ENCODE measurements around the gene LRRC3C. TPM values are rescaled to one million over a fixed set of nuclear protein-coding genes. Genes with fewer than 3 reads are reported as not detected.
A peak's percentile ranks its signal among the peaks of the same experiment; 100 is the strongest.
"Not testable (repeated sequence)": the region's sequence is repeated elsewhere in the genome, so short reads cannot be mapped to it uniquely, and the experiment has no call there.

The LRRC3C gene
- total RNA-seq, 2 donors from 2014 or later = not detected

DNA sequence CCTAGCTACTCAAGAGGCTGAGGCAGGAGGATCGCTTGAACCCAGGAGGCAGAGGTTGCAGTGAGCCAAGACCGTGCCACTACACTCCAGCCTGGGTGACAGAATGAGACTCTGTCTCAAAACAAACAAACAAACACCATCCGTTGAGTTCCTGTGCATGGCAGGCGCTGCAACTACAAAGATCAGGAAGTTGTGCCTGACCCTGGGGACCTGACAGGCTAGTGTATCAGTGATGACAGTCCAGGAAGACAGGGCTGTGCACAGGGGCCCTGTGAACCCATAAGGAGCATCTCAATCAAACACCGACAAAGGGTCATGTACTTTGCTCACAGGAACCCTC, 20.9 kb downstream of the LRRC3C start:
- not testable (repeated sequence) for H3K4me3 Mint-ChIP-seq; H3K36me3 Mint-ChIP-seq; ATAC-seq; DNase-seq (ENCODE audit: low spot score); H3K9me3 Mint-ChIP-seq; H3K27me3 Mint-ChIP-seq
- H3K4me1 Mint-ChIP-seq (ENCODE audit: low read depth in 2 of 2) = peaks cover 4 to 11% of the 10 kb centered on the region in 2 donors
- H3K27ac Mint-ChIP-seq = peak overlapping the region in 1 of 2 donors; percentile 19

DNA sequence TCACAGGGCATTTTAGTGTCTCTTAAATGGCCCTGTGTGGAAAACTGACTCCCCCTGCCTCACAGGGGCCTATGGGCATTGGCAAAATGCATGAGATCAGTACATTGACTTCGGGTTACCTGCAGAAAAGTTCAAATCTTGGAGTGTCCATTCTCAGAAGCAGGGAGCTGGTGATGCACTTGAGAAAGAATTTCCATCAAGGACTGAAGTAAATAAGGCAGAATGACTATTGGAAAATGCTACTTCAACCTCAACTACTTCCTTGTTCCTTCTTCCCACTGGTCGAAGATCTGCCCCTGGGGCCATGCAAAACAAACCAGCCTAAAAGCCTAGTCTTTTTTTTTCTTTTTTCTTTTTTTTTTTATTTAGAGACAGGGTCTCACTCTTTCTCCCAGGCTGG, 21.5 kb downstream of the LRRC3C start:
- Mint-ChIP-seq H3K4me1 (ENCODE audit: low read depth in 2 of 2) (peaks cover 7 to 13% of the 10 kb centered on the region in 2 donors), H3K9me3 (no peaks in the 10 kb centered on the region), H3K27ac (no peak overlapping the region), H3K4me3 (no peak overlapping the region), H3K36me3 (no peaks in the 10 kb centered on the region), H3K27me3 (no peaks in the 10 kb centered on the region)
- no peak for ATAC-seq
- DNase-seq (ENCODE audit: low spot score) = no peak

DNA sequence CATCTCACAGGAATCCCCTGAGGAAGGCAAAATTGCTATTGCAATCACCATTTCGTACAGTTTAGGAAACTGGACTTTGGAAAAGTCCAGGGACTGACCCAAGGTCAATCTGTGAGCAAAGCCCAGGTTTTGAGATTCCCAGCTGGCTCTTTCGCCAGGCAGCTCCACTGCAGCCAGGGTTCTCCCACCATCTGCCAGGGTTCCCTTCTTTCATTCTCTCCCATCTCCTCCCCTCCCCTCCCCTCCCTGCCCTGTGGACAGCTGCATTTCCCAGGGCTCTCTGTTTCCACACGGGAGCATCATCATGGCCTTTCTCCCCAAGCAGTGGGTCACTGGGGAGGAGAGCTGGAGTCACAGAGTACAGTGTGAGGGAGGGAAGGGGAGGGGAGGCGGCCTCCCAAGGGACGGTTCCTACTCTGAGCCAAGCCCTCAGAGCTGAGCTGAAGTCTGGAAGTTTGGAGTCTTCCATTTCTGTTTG, 23.4 kb downstream of the LRRC3C start:
- no peak overlapping the region for H3K27ac Mint-ChIP-seq
- no peak for ATAC-seq
- peaks cover 7 to 13% of the 10 kb centered on the region in 2 donors for H3K4me1 Mint-ChIP-seq (ENCODE audit: low read depth in 2 of 2)
- no peak for DNase-seq (ENCODE audit: low spot score)
- H3K36me3 Mint-ChIP-seq = no peaks in the 10 kb centered on the region
- no peaks in the 10 kb centered on the region for H3K9me3 Mint-ChIP-seq
- no peak overlapping the region for H3K4me3 Mint-ChIP-seq
- H3K27me3 Mint-ChIP-seq = no peaks in the 10 kb centered on the region

DNA sequence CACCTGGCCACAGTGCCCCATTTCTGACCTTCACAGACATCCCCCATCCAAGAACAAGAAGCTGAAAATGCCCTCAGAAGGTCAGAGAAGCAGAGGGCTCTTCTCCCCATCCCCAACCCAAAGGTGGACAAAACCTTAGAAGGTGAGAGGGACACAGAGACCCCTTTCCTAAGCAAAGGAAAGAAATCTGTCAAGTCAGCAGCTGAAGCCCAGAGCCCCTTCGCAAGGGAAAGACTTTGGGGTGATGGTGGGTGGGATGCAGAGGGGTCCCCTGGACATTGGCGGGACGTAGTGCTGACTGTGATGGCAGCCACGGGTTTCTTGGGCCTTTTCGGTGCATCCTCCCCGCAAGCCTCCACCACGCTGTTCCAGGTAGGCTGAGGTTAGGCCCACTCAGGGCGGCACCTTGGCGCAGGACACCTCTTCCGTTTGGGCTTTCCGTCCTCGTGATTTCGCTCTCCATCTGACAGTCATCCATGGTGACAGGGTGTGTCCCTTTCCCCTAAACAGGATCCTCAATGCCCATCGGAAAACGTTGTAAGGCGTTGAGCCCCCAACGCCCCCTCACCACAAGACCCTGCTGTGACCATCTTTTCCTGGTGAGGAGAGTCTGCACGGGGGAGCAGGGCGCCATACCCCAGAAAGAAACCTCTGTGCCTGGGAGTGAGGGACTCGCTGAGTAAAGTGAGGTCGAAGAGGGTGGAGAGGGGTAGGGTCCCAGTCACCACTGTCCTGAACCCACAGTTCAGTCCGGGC, 24.6 kb downstream of the LRRC3C start:
- no peak for DNase-seq (ENCODE audit: low spot score)
- no peak for ATAC-seq
- no peak overlapping the region for H3K27ac Mint-ChIP-seq
- no peaks in the 10 kb centered on the region for H3K9me3 Mint-ChIP-seq
- H3K36me3 Mint-ChIP-seq = no peaks in the 10 kb centered on the region
- H3K4me1 Mint-ChIP-seq (ENCODE audit: low read depth in 2 of 2) = peaks cover 7 to 13% of the 10 kb centered on the region in 2 donors
- no peaks in the 10 kb centered on the region for H3K27me3 Mint-ChIP-seq
- peak overlapping the region; percentile 32 for H3K4me3 Mint-ChIP-seq

DNA sequence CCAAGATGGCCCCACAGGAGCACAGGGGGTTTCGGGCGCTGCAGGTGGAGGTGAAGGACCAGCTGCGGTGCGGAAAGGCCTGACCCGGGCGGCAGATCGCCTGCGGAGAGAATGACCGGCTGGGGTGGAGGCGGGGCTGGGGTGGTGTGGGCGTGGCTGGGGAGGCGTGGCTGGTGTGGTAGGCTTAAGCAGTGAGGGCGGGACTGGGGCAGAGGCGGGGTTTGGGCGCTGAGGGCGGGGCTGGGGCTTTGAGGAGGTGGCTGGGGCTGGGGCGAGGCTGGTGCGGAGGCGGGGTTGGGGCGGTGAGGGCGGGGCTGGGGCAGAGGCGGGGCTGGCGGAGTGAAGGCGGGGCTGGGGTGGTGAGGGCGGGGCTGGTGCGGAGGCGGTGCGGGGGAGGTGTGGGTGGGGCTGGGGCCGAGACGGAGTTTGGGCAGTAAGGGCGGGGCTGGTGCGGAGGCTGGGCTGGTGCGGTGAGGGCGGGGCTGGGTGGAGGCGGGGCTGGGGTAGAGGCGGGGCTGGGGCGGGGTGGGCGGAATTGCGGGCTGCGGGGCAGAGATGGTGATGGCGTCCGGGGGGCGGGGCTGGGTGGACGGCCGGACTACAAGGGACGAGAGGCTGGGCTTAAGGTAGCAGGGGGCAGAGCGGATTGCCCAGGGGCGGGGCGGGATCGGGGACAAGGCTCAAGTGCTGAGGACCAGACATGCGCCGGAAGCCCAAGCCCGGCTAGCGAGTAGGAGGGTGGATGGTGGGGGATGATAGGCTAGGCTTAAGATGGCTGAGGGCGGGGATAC, 25.3 kb downstream of the LRRC3C start:
- ATAC-seq = peak; percentile 91 to 93
- Mint-ChIP-seq H3K27me3 (no peaks in the 10 kb centered on the region), H3K4me1 (ENCODE audit: low read depth in 2 of 2) (peaks cover 7 to 13% of the 10 kb centered on the region in 2 donors), H3K27ac (peak overlapping the region; percentile 57 to 59), H3K36me3 (no peaks in the 10 kb centered on the region), H3K9me3 (no peaks in the 10 kb centered on the region), H3K4me3 (peak overlapping the region; percentile 79)
- DNase-seq (ENCODE audit: low spot score) = peak; percentile 96

DNA sequence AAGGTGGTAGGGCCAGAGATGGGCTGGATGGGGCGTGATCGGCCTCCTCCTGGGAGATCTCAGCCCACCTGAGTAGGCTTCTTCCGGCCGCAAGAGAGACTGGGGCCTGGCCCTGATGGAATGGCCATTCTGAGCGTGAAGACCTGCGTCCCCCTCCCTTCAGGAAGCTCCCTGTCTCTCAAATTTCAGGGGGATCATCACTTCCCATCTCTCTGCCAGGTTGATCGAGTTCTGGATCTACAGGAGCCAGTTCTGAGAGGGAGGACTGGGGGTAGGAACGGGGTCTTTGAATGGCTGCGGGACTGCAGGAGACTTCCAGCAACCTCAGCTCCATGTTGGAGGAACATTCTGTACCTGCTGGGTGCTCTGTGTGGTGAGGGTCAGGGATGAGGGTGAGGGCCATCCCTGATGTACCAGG, 25.9 kb downstream of the LRRC3C start:
- no peaks in the 10 kb centered on the region for H3K27me3 Mint-ChIP-seq
- H3K27ac Mint-ChIP-seq = peak overlapping the region; percentile 57 to 59
- peaks cover 7 to 13% of the 10 kb centered on the region in 2 donors for H3K4me1 Mint-ChIP-seq (ENCODE audit: low read depth in 2 of 2)
- no peak for DNase-seq (ENCODE audit: low spot score)
- ATAC-seq = no peak
- peak overlapping the region; percentile 79 for H3K4me3 Mint-ChIP-seq
- no peaks in the 10 kb centered on the region for H3K36me3 Mint-ChIP-seq
- H3K9me3 Mint-ChIP-seq = no peaks in the 10 kb centered on the region

DNA sequence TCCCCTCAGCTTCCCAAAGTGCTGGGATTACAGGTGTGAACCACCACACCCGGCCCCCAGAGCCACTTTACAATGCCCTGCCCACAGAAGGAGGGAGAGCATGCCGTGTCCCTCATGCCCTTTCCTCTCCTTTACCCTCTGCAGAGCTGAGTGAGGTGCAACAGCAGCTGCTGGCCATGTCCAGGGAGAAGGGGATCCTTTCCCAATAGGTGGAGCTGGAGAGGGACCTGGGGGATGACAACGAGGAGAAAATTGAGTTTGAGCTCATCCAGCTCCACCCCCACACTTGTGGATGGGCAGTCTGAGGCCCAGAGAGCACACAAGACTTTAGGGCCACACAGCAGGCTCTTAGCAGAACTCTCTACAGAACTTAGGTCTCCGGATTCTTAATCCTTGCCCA, 27.3 kb downstream of the LRRC3C start:
- H3K36me3 Mint-ChIP-seq = no peaks in the 10 kb centered on the region
- H3K9me3 Mint-ChIP-seq = no peaks in the 10 kb centered on the region
- no peak for ATAC-seq
- DNase-seq (ENCODE audit: low spot score) = no peak
- H3K27me3 Mint-ChIP-seq = no peaks in the 10 kb centered on the region
- no peak overlapping the region for H3K4me3 Mint-ChIP-seq
- H3K27ac Mint-ChIP-seq = no peak overlapping the region
- H3K4me1 Mint-ChIP-seq (ENCODE audit: low read depth in 2 of 2) = peaks cover 14 to 19% of the 10 kb centered on the region in 2 donors

DNA sequence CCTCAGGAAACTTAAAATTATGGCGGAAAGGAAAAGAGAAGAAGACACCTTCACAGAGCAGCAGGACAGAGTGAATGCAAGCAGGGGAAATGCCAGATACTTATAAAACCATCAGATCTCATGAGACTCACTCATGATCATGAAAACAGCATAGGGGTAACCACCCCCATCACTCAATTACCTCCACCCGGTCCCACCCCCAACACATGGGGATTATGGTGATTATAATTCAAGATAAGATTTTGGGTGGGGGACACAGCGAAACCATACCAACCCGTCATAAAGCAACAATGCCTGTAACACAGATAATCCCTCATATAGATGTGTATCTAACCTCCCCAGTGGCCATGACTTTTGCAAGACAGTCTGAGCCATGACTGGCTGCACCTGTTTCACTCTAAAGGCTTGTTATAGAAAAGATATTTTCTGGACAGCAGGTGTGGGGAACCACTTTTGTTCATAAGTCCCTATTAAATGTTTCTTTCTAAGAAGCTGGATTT, 28.2 kb downstream of the LRRC3C start:
- H3K9me3 Mint-ChIP-seq = no peaks in the 10 kb centered on the region
- H3K27me3 Mint-ChIP-seq = no peaks in the 10 kb centered on the region
- DNase-seq (ENCODE audit: low spot score) = no peak
- H3K27ac Mint-ChIP-seq = no peak overlapping the region
- H3K4me1 Mint-ChIP-seq (ENCODE audit: low read depth in 2 of 2) = peaks cover 14 to 19% of the 10 kb centered on the region in 2 donors
- H3K36me3 Mint-ChIP-seq = no peaks in the 10 kb centered on the region
- no peak for ATAC-seq
- H3K4me3 Mint-ChIP-seq = no peak overlapping the region

DNA sequence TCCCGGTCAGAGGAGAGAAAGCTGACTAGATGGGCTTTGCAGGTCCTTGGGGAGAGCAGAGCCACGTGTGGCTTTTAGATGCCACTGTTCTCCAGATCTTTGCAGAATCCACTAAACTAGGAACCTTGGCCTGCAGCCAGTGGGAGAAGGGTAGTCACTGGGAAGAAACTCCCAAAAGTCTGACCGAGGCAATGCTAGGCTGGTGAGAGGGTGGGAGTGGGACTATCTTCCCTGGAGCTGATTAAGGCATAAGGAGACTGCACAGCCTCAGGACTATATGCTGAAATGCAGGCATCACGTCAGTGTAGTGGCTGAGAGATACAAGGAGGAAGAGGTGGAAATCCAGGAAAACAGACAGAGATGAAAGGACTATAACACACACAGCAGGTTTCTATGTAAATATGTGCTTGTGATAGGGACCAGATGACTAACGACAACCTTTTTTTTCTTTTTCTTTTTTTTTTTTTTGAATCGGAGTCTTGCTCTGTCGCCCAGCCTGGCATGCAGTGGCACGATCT, 33.1 kb downstream of the LRRC3C start:
- H3K4me3 Mint-ChIP-seq = no peak overlapping the region
- H3K9me3 Mint-ChIP-seq = no peaks in the 10 kb centered on the region
- H3K4me1 Mint-ChIP-seq (ENCODE audit: low read depth in 2 of 2) = peaks cover 12 to 13% of the 10 kb centered on the region in 2 donors
- DNase-seq (ENCODE audit: low spot score) (no peak), ATAC-seq (no peak)
- H3K36me3 Mint-ChIP-seq = no peaks in the 10 kb centered on the region
- peaks cover 0 to 4% of the 10 kb centered on the region in 2 donors for H3K27me3 Mint-ChIP-seq
- no peak overlapping the region for H3K27ac Mint-ChIP-seq

DNA sequence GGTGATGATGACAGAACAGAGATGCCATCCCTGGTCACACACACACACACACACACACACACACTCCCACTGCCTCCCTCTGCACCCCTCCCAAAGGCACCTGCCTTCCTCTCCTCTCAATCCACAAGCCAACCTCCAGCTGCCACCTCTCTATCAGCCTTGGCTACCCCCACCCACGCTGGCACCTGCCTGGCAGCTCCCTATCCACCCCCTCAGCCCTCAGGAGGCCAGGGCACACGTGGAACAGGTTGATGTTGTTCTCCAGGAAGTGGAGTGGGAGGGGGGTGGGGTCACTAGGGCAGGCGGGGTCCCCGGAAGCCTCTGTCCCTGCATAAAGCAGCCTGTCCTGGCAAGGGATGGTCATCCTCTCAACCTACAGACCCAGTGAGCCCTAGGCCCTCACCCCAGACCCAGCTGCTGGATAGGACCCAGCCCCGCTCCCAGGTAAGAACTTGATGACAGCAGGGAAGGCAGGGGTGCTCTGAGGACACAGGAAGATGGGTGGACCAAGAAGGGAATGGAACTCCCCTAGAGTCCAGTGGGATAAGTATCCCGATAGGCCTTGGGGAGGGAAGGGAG, 35.2 kb downstream of the LRRC3C start, which contains the start of gene GSDMA:
GSDMA (plus strand) TSS at position 363 of the 579 bp plus-strand sequence. CDS start 2,684 bp downstream, outside the sequence.
- no peak for DNase-seq (ENCODE audit: low spot score)
- no peak for ATAC-seq
- peaks cover 0 to 8% of the 10 kb centered on the region in 2 donors for H3K27me3 Mint-ChIP-seq
- no peaks in the 10 kb centered on the region for H3K9me3 Mint-ChIP-seq
- H3K4me3 Mint-ChIP-seq = no peak within 1 kb of the TSS
- H3K36me3 Mint-ChIP-seq = no peaks in the 10 kb centered on the region
- H3K4me1 Mint-ChIP-seq (ENCODE audit: low read depth in 2 of 2) = peaks cover 19 to 23% of the 10 kb centered on the region in 2 donors
- peak within 1 kb of the TSS in 1 of 2 donors; percentile 66 for H3K27ac Mint-ChIP-seq

DNA sequence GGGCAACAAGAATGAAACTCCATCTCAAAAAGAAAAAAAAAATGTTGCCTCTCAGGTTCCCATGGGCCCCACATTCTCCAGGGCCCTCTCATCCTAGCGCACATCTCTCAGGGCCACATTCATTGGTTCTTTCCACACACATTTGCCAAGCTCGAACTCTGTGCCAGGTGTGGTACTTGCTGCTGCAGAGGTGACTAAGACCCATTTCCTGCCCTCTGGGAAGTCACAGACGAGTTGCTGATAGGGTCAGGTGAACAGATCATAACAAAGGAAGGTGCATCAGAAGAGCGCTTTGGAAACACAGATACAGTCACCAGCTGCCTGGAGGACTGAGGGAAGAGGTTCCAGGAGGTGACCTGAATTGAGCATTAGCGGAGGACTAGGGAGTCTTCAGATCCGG, 36.3 kb downstream of the LRRC3C start:
- DNase-seq (ENCODE audit: low spot score) = no peak

DNA sequence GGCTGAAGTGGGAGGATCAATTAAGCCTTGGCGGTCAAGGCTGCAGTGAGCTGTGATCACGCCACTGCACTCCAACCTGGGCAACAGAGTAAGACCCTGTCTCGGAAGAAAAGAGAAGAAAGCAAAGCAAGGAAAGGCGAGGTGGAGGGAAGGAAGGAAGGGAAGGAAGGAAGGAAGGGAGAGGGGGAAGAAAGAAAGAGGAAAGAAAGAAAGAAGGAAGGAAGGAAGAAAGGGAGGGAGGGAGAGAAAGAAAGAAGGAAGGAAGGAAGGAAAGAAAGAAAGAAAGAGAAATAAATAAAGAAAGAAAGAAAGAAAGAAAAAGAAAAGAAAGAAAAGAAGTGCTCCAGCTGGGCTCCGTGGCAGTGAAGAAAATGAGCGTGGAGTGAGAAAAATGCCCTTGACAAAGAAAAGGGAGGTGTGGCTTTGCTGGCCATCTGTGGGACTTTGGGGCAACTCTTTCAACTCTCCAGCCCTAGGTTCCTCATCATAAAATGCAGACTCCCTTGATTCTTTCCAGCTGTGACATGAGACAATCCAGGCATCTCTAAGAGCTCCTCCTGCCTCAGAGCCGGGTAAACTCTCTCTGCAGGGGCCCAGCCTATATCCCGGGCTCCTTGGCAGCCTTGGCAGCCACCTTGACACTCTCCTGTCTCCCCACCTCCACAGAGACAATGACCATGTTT, 37.6 kb downstream of the LRRC3C start:
- H3K4me3 Mint-ChIP-seq = no peak overlapping the region
- H3K9me3 Mint-ChIP-seq = no peaks in the 10 kb centered on the region
- H3K36me3 Mint-ChIP-seq = no peaks in the 10 kb centered on the region
- peaks cover 8 to 14% of the 10 kb centered on the region in 2 donors for H3K27me3 Mint-ChIP-seq
- no peak overlapping the region for H3K27ac Mint-ChIP-seq
- peaks cover 13 to 26% of the 10 kb centered on the region in 2 donors for H3K4me1 Mint-ChIP-seq (ENCODE audit: low read depth in 2 of 2)
- no peak for DNase-seq (ENCODE audit: low spot score)
- ATAC-seq = peak in 1 of 2 donors; percentile 11

More for the DNA sequence above, 36.3 kb downstream of the LRRC3C start:
- ATAC-seq = no peak
- H3K4me3 Mint-ChIP-seq = no peak overlapping the region
- H3K36me3 Mint-ChIP-seq = no peaks in the 10 kb centered on the region
- H3K4me1 Mint-ChIP-seq (ENCODE audit: low read depth in 2 of 2) = peaks cover 17 to 21% of the 10 kb centered on the region in 2 donors
- H3K27me3 Mint-ChIP-seq = peaks cover 0 to 8% of the 10 kb centered on the region in 2 donors
- H3K9me3 Mint-ChIP-seq = no peaks in the 10 kb centered on the region
- H3K27ac Mint-ChIP-seq = peak overlapping the region in 1 of 2 donors; percentile 66

DNA sequence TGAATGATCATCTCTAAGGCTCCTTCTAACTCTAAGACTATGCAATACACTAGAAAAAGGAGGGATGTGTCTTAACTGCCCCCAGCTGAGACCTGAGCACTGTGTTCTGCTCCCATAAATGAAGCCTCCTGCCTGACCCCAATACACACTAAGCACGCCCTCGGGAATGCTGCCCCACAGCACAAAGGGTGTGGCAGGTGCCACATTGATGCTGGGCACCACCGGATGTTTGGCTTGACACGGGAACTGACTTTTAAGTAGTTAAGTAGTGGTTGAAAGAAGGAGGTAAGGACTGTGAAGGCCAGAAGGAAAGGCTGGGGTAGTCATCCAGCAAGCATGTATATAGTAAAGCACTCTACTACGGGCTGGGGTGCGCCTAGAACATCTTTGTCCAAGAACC, 39.2 kb downstream of the LRRC3C start:
- Mint-ChIP-seq H3K4me1 (ENCODE audit: low read depth in 2 of 2) (peaks cover 13 to 26% of the 10 kb centered on the region in 2 donors), H3K9me3 (no peaks in the 10 kb centered on the region), H3K4me3 (peak overlapping the region; percentile 6), H3K27ac (peak overlapping the region; percentile 5 to 10), H3K27me3 (peaks cover 8 to 22% of the 10 kb centered on the region in 2 donors), H3K36me3 (no peaks in the 10 kb centered on the region)
- no peak for DNase-seq (ENCODE audit: low spot score)
- no peak for ATAC-seq
